Peyer's patch (tissue), 4 donors: Measurements from ENCODE around the gene ULK1.

Source experiments
- CTCF ChIP-seq, 6 experiments: fragments of 450-650 bp in 4 of 6; fragments of 200-600 bp in 2 of 6; sonication (generic) in 1 of 6; IDR thresholded peaks; one replicate each; pipeline ENCODE4 v1.5.1; 2017 to 2019; ENCODE audit warnings: antibody characterized with exemption in 6 of 6, mild to moderate bottlenecking in 3 of 6, moderate library complexity in 1 of 6
- POLR2A ChIP-seq, 2 donors: fragments of 450-650 bp; IDR thresholded peaks; one replicate each; pipeline ENCODE4 v1.5.1; 2017; ENCODE audit warnings: antibody characterized with exemption in 2 of 2, mild to moderate bottlenecking in 2 of 2, moderate library complexity in 2 of 2

- TF ChIP-seq CTCF (IDR thresholded peaks at IDR 0.05) (no peak), POLR2A (IDR thresholded peaks at IDR 0.05) (no peak)
Observed at GRCh38 chr12:131943876-131944275, 49.5 kb downstream of the ULK1 start.
